Hippocampal formation (tissue), 2 donors: ENCODE measurements around the gene PZP.
"Not testable (repeated sequence)": the region's sequence is repeated elsewhere in the genome, so short reads cannot be mapped to it uniquely, and the experiment has no call there.

ENCODE experiments used
- DNase-seq, 2 donors: peaks; one replicate each; lab custom pipeline; 2025; lab: John Stamatoyannopoulos, UW

PZP gene

DNA sequence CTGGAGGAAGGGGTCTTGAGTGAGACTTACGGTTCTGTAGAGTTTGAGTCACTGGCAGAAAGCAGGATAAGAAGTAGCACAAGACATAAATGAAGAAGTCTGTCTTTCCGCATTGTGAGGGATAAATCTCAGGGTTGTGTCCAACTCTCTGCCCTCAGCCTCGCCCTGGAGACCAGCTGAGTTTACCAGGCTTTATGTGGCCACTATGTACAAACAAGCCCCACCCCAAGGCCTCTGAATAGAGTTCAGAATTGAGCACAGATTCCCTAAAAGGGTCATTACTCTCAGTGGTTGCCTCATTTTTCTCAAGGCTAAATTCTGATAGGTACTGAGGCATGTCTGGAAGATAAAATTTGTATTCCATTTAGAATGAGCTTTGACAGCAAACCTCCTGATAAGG, at the start of gene PZP:
Gene PZP, minus strand, starts transcription at position 167 of the 400 bp plus-strand sequence. Its CDS starts 54 bp downstream, at position 113.
- DNase-seq, result no peak

DNA sequence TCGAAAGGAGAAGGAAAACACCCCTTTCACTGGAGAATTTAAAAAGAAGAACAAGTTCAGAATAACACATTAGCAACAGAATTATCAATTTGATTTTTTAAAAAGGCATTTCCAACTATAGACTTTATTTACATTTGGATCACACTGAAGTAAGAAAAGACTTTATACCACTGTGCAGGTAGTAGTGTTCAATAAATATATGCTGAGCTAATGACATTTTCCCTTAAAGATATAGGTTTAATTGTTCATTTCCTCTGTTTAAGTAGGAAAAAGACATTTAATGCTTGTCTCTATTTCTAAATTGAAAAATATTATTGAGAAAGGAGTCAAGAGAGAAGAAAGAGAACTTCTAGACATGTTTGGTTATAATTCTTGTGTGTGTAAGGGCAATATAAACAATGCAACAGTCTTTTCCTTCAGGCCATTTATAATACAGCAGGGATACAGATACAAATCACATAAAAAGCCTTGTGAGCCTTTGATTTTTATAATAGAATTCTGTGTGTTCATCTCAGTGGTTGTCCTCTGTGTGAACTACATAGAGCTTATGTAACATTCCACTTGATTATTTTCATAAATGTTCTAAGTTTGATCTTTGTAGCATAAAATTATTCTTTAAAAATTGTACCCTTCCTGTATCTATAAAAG, 48.7 kb upstream of the PZP start:
- no peak for DNase-seq

DNA sequence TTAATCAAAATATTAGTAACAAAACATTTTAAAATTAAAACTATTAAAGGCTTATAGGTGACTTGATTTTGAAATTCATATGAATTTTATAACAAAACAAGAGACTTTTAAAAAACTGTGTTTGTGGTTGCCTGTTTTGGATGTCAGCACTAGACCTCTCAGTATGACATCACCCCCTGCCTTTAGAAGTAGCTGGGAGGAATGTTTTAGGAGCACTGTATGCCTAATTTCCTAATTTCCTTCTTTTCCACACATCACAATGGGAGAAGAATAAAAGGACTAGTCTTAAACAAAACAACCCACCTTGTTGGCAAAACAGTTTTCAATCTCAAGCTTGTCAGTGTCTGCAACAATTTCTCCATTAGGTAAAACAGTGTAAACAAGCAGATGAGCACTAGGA, 48.1 kb upstream of the PZP start:
- no peak for DNase-seq

DNA sequence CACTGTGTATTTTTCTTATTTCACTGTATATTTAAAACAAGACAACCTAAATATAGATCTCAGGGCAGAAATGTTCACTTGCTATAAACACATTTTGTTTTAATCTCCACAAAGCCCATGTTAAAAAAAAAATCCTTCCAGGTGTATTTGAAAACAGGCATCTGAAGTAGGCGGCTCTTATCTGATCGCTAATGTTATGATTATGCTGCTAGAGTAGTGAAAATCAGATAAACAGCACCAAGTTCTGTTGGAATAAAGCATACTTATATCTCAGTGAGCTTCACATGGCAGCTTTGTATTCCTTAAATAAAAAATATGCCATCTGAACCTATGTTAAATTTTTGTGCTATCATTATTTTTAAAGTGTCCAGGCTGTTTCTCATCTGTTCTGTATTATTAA, 47.6 kb upstream of the PZP start:
- no peak for DNase-seq

DNA sequence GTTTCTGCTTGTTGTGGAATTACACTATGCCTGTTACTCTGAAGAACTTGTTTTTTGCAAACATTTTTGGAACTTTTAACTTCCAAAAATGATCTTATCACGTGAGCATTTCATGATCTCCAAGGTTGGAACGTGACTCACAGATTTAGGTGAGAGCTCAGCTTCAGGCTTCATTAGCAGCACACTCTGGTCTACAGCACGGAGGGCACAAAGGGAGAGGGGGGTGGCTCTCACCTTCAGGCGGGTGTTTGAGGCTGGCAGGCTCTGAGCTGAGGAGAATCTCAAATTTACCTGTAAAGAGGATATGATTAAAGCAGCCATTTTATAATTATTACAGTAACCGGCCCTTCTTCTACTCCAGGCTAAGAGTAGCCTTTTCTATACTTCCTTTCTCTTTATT, 45.3 kb upstream of the PZP start:
- no peak for DNase-seq

DNA sequence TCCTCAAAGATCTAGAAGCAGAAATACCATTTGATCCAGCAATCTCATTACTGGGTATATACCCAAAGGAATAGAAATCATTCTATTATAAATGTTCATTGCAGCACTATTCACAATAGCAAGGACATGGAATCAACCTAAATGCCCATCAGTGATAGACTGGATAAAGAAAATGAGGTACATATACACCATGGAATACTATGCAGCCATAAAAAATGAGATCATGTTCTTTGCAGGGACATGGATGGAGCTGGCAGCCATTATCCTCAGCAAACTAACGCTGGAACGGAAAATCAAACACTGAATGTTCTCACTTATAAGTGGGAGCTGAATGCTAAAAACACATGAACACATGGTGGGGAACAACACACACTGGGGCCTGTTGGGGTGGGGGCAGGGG, 44.6 kb upstream of the PZP start:
- not testable (repeated sequence) for DNase-seq

DNA sequence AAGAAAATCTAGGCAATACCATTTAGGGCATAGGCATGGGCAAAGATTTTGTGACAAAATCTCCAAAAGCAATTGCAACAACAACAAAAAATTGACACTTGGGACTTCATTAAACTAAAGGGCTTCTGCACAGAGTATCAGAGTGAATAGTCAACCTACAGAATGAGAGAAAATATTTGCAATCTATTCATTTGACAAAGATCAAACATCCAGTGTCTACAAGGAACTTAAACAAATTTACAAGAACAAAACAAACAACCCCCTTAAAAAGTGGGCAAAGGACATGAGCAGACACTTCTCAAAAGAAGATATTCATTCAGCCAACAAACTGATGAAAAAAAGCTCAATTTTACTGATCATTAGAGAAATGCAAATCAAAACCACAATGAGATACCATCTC, 44.1 kb upstream of the PZP start:
- no peak for DNase-seq

DNA sequence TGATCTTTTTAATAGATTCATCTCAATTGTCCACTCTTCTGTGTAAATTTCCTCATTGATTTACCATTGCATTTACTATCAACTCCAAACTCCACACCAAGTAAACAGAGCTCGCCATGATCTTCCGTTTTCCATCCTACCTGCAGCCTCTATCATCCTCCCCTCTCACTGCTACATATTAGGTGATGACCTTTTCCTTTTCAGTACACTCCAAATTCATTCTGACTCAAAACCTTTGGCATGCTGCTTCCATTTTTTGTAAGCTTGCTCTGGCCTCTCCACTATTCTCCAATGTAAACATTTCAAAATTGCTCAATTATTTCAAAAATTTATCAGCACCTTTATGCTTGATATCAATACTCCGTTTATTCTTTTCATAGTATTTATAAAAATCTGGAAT, 40.2 kb upstream of the PZP start:
- no peak for DNase-seq

DNA sequence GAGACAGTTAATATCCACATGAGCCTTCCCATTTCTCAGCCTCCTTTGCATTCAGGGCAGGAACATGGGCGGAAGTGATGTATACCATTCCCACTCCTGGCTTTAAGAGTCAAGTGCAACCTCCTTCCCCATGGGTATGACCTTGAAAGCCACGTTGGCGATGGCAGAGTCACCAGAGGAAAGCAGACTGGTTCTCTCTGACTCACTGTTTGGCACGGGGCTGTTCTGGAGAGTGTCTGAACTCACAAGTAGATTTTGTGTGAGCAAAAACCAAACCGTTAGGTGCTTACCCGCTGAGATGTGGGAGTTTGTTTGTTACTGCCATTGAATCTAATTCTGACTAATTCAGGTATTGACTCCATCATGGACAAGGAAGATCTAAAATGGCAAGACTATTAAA, 36.7 kb upstream of the PZP start:
- DNase-seq, result no peak

DNA sequence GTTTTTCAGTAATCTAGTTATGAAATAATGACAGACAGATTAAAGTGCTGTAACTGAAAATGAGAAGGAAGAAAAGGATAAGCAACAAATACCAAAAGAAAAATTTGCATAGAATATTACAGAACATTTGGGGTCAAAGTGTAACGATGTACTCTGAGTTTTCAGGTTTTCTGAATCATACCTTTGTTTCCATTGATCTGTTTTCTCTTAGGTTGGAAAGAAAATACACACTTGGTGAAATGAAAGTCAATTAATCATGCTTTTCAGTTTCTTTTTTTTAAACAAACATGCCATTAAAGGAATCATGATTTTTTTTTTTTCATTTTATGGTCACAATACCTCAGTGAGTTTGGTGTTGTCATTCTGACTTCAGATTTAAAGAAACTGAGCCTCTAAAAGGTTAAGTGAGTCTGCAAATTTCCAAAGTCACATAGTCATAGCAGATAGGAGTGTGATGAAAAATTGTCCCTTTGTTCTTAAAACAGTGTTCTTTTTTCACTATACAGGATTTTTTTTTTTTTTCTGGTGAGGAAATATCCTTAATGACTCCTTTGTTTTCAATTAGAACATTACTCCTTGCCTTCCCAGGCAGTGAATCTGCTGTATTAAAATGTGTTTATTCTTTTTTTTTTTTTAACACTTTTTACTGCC, 35.9 kb upstream of the PZP start:
- no peak for DNase-seq

DNA sequence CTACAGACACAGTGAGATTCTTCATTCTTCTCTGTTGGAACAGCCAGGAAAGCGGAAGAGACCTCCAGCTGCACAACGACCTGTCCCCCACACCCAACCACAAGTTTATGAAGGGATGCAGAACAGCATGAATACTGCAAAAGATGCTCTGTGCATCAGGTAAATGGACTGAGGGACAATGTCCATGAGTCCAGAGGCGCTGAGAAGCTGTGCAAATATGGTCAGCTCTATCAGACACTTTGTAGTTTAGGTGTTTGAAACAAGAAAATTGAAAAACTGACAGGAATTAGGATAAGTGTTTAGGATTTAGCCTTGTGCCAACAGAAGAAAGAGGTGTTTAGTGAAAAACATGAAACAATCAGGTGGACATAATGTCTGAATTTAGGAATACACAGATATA, 33.1 kb upstream of the PZP start:
- no peak for DNase-seq

DNA sequence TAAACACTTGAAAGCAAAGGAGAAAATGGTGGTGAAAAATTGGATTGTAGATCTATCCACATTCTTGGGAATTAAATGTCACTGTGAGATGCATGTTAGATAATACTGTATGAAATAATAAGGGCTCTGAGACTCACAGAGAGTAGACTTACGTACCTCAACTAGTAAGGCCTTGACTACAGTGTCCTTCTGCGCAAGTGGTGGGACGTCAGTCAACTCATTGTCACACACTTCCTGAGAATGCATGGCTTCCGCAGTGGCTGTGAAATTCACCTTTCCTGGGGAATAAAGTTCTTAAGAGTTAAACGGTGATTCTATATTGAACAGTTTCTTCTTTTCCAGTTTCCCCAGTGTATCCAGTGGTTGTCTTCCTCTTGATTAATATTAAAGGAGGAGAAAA, 32.6 kb upstream of the PZP start:
- no peak for DNase-seq

DNA sequence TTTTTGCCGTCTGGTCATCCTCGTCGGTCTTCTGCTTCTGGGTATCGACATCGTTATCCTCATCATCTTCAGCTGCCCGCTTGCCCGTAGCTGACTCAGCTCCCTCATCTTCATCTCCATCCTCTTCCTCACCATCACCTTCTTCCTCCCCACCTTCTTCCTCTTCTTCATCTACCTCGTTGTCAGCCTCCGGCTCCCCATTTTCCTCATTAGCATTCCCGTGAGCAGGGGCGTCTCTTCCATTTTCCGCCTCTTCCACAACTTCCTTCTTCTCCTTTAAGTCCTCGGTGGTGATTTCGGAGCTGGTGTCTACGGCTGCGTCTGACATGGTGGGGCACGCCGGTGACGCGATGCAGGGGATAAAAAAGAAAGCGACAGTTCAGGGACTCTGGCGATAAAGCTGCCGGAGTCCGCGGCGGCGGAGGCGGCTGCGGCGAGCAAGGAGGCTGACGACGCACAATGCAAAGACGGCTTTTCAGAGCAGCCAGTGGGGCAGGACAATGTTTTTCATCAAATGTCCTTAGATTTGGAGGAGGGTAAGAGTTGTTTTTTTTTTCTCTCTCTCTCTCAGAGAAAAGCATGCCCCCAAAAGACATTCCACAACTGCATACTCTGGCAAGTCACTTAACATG, 31.9 kb upstream of the PZP start:
- DNase-seq, result not testable (repeated sequence)

DNA sequence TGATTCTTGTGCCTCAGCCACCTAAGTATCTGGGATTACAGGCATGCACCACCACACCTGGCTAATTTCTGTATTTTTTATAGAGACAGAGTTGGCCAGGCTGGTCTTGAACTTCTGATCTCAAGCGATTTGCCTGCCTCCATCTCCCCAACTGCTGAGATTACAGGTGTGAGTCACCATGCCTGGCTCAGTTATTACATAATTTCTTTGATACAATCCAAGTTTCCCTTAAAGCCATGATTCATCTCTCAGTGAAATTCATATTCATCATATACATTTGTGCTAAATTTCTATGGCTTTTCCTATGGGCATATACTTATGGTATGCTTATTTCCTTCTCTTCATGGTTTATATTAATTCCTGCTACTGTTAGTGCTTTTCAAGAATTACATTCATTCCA, 29.1 kb upstream of the PZP start:
- no peak for DNase-seq

DNA sequence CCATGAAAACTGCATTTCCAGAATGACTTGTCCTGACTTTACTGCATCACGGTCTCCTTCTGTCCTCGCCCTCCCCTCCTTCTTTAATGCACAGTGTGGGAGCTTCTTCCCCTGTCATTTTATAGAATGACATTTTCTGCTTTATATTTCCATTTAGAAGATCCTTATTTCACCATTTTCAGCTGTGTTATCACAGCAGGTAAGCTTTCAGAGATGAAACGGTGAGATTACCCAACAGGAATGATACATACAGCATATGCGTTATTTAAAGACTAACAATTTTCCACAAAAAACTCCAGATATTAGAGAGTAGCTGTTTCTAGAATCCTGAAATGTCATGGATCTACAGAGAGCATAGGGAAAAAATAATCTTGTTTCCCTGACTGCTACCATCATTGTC, 27.3 kb upstream of the PZP start:
- DNase-seq, result no peak

DNA sequence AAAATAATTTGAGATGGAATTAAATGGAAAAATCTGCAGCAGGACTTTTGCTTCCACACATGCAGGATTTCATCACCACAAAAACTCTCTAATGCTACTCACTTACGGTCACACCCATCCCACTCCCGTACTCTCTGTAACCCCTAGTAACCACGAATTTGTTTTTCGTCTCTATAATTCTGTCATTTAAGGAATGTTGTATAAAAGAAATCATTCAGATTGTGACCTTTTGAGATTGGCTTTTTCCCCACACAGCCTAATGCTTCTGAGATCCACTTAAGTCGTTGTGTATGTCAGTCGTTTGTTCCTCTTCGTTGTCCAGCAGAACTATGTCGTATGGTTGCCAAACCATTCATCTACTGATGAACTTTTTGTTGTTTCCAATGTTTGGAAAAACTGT, 19.8 kb upstream of the PZP start:
- DNase-seq, result no peak

DNA sequence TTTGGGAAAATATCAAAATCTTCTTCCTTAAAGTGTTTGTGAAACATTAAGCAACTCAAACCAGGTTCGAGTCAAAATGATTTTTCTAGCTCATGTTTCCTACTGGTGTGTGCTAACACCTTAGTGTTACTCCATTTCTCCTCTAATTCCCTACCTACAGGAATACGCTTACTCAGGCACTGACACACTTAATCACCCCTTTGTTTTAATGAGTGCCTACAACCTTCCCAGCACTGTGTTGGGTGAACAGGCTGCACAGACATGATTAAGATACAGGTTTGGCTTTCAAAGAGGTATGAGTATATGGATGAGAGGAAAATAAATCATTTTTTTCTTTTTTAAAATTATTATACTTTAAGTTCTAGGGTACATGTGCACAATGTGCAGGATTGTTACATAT, 15.6 kb upstream of the PZP start:
- DNase-seq, result no peak

DNA sequence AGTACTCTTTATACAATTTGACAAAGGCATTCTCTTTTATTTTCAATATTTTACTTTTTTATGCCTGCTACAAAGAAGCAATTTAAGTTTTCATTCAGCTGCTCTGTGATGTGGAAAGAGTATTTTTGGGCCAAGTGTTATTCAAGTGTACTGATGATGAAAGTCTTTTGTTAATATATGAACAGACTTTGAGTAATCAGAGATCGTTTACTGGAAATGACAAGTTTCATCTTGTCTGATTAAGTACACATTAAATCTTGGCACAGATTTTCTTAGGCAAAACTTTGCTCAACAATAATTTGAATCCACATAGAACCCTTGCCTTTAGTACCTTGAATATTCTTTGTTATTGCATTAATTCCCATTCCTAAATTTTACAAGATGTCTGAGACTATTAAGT, 13.3 kb upstream of the PZP start:
- no peak for DNase-seq

DNA sequence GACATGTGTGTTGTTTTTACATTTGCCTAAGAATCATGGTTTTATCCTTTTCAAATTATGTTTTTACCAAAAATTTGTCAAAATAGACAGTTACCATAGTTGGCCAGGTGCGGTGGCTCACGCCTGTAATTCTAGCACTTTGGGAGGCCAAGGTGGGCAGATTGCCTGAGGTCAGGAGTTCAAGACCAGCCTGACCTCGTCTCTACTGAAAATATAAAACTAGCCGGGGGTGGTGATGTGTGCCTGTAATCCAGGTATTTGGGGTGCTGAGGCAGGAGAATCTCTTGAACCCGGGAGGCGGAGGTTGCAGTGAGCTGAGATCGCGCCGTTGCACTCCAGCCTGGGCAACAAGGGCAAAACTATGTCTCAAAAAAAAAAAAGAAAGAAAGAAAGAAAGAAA, 12.8 kb upstream of the PZP start:
- not testable (repeated sequence) for DNase-seq

DNA sequence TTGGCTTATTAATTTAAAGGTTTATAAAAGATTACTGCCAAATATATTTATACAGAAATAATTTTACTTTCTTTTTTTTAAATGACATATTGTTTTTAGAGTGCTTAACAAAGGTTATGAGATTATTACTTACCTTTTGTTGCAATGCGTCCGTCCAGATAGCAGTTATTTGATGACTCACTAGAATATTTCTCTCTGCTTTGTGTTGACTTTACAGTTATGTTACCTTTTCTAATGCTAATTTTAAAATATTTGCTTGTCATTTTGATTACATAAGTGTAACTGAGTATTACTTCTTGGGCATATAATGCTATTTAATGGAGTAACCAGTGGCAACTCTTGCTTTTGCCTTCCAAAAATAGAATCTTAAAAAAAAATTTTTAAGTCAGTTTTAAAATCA, 6.3 kb upstream of the PZP start:
- no peak for DNase-seq

DNA sequence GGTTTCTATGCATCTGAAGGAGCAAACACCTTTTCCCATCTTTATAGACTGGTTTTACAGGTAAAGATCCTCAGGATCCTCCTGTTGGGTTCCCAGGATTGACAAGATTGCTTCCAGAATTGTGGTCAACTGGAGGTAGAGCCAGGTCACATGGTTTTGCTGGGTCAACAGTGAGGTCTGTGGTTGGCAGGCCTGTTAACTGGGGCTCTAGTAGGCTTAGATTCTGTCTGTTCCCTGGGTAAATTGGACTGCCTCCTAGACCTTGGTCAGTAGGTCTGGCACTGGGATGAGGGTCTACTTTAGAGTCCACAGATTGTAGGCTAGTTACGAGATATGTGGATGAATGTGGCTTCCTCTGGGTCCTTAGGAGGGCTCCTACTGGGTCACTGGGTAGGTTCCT, 3.5 kb upstream of the PZP start:
- DNase-seq, result no peak

DNA sequence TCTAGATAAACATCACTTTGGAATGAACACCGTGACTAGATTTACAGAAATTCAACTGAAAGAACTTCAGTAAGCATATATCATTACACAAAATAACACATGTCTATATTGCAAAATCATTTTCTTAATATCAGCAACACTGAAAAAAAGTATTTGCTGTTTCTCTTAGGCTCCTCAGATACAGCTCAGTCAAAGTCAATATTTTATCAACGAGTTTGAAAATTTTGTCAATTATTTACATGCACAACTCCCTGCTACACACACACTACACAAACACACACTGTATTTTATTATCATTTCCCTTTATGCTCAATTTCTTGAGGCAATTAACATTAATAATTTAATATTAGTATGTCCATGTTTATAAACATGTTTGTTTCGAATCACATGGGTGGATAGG, 3.8 kb downstream of the PZP start:
- no peak for DNase-seq

DNA sequence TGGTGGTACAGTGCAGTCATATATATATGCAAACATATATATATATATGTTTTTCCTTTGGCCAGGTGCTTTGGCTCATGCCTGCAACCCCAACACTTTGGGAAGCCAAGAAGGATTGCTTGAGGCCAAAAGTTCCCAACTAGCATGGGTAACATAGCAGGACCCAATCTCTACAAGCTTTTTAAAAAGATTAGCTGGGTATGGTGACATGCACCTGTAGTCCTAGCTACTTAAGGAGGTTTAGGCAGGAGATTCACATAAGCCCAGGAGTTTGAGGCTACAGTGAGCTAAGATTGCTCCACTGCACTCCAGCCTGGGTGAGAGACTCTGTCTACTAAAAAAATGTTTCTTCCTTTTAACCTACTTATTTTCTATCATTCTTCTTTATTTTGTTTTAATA, 10.2 kb downstream of the PZP start:
- no peak for DNase-seq

DNA sequence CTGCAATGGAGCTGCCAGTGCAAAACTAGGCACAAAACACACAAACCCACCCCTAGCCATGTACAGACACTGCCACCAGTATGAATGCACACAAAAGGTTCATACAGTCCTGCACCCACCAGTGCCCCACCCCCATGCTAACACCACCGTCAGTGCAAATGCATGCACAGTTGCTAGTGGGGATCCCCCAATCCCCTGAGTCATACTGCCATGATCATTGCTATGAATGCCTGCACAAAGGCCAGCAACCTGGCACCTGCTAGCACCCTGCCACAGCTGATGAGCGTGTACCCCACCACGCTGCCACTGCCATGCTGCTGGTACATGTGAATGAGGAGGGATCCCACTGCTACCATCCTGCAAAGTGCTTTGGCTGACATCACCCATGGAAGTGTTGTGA, 23.9 kb downstream of the PZP start:
- DNase-seq, result no peak
